ENCODE data around the gene HELZ. TPM values are rescaled to one million over a fixed set of nuclear protein-coding genes. Genes with fewer than 3 reads are reported as not detected.
"Not testable (repeated sequence)": the region's sequence is repeated elsewhere in the genome, so short reads cannot be mapped to it uniquely, and the experiment has no call there.

Gene HELZ
- 49.9 and 75.0 TPM in 2 replicates for total RNA-seq (2014; rRNA removed; shearing (Covaris generic))

GRCh38 chr17:67245073-67245693, at the start of gene HELZ:
TSS of gene HELZ (minus strand) at chr17:67245196. CDS start at chr17:67218804, 26,392 bp downstream.
- in situ Hi-C loops (cut with HindIII; ENCODE audit: low sequenced_read_pairs), result no loop called here
- DNase-seq (ENCODE audit: low spot score), result peak; percentile 85

GRCh38 chr17:67293251-67294203, 48.5 kb upstream of the HELZ start:
- in situ Hi-C loops (cut with HindIII; ENCODE audit: low sequenced_read_pairs), result no loop called here
- DNase-seq (ENCODE audit: low spot score), result peak; percentile 30

- in situ Hi-C loops (cut with HindIII; ENCODE audit: low sequenced_read_pairs), result no loop called here
- DNase-seq (ENCODE audit: low spot score), result no peak
Observed at GRCh38 chr17:67290711-67291291, 45.8 kb upstream of the HELZ start.

GRCh38 chr17:67290244-67290643, 45.2 kb upstream of the HELZ start:
- no peak for DNase-seq (ENCODE audit: low spot score)
- in situ Hi-C loops (cut with HindIII; ENCODE audit: low sequenced_read_pairs), result no loop called here

- DNase-seq (ENCODE audit: low spot score), result peak; percentile 82
- in situ Hi-C loops (cut with HindIII; ENCODE audit: low sequenced_read_pairs), result no loop called here
Observed at GRCh38 chr17:67289181-67289876, 44.3 kb upstream of the HELZ start.

GRCh38 chr17:67286826-67287225, 41.8 kb upstream of the HELZ start:
- DNase-seq (ENCODE audit: low spot score); in situ Hi-C loops (cut with HindIII; ENCODE audit: low sequenced_read_pairs): not testable (repeated sequence)

GRCh38 chr17:67285360-67285759, 40.4 kb upstream of the HELZ start:
- DNase-seq (ENCODE audit: low spot score), result no peak
- in situ Hi-C loops (cut with HindIII; ENCODE audit: low sequenced_read_pairs), result no loop called here

GRCh38 chr17:67283731-67284516, 38.9 kb upstream of the HELZ start:
- in situ Hi-C loops (cut with HindIII; ENCODE audit: low sequenced_read_pairs), result no loop called here

GRCh38 chr17:67281743-67282142, 36.7 kb upstream of the HELZ start:
- DNase-seq (ENCODE audit: low spot score), result peak; percentile 38
- in situ Hi-C loops (cut with HindIII; ENCODE audit: low sequenced_read_pairs), result no loop called here

More at GRCh38 chr17:67283731-67284516, 38.9 kb upstream of the HELZ start:
- no peak for DNase-seq (ENCODE audit: low spot score)

GRCh38 chr17:67281053-67281452, 36.1 kb upstream of the HELZ start:
- no peak for DNase-seq (ENCODE audit: low spot score)

GRCh38 chr17:67280279-67280678, 35.3 kb upstream of the HELZ start:
- in situ Hi-C loops (cut with HindIII; ENCODE audit: low sequenced_read_pairs), result no loop called here
- no peak for DNase-seq (ENCODE audit: low spot score)

More at GRCh38 chr17:67281053-67281452, 36.1 kb upstream of the HELZ start:
- in situ Hi-C loops (cut with HindIII; ENCODE audit: low sequenced_read_pairs), result no loop called here

- in situ Hi-C loops (cut with HindIII; ENCODE audit: low sequenced_read_pairs), result no loop called here
- no peak for DNase-seq (ENCODE audit: low spot score)
Observed at GRCh38 chr17:67279115-67279514, 34.1 kb upstream of the HELZ start.

- DNase-seq (ENCODE audit: low spot score), result no peak
- in situ Hi-C loops (cut with HindIII; ENCODE audit: low sequenced_read_pairs), result no loop called here
Observed at GRCh38 chr17:67278363-67278762, 33.4 kb upstream of the HELZ start.

GRCh38 chr17:67276075-67276474, 31.1 kb upstream of the HELZ start:
- DNase-seq (ENCODE audit: low spot score), result no peak
- in situ Hi-C loops (cut with HindIII; ENCODE audit: low sequenced_read_pairs), result no loop called here

GRCh38 chr17:67274466-67274865, 29.5 kb upstream of the HELZ start:
- no peak for DNase-seq (ENCODE audit: low spot score)
- in situ Hi-C loops (cut with HindIII; ENCODE audit: low sequenced_read_pairs), result no loop called here

- in situ Hi-C loops (cut with HindIII; ENCODE audit: low sequenced_read_pairs), result no loop called here
- DNase-seq (ENCODE audit: low spot score), result no peak
Observed at GRCh38 chr17:67273900-67274299, 28.9 kb upstream of the HELZ start.

GRCh38 chr17:67272312-67273047, 27.5 kb upstream of the HELZ start:
- in situ Hi-C loops (cut with HindIII; ENCODE audit: low sequenced_read_pairs), result no loop called here
- no peak for DNase-seq (ENCODE audit: low spot score)

- DNase-seq (ENCODE audit: low spot score); in situ Hi-C loops (cut with HindIII; ENCODE audit: low sequenced_read_pairs): not testable (repeated sequence)
Observed at GRCh38 chr17:67271187-67271586, 26.2 kb upstream of the HELZ start.

All from G401 (cell line).